Panc1 (cell line): ENCODE measurements around the gene KCTD13. TPM values are rescaled to one million over a fixed set of nuclear protein-coding genes. Genes with fewer than 3 reads are reported as not detected.

Experiments used
- ATAC-seq: fragments of 200-7000 bp; cut with Tn5 transposase; 2 replicates; pipeline ENCODE4 v1.9.1; 2020; ENCODE audit warnings: mild to moderate bottlenecking, moderate library complexity
- BruUV-seq: library from RNA; stranded (reverse); fragments of 400-500 nt; replicated peaks from 2 replicates; lab custom pipeline; 2021; lab: Mats Ljungman, UMichigan
- CTCF ChIA-PET: fragments of 300-600 bp; sonication (Branson Sonifier 250); formaldehyde crosslinking; loops from one replicate; lab custom pipeline; 2022; ENCODE audit warnings: antibody characterized with exemption; lab: Charles Lee
- POLR2A ChIA-PET: fragments of 300-600 bp; sonication (Branson Sonifier 250); formaldehyde crosslinking; loops from one replicate; lab custom pipeline; 2022; ENCODE audit warnings: antibody characterized with exemption; lab: Charles Lee
- DNase-seq: peaks from one replicate; pipeline ENCODE4 v3.0.0-alpha.2; 2010; ENCODE audit warnings: low read depth, low spot score
- H3K27ac ChIP-seq: 2 replicates; pipeline ENCODE4 v1.5.1; 2011; ENCODE audit warnings: mild to moderate bottlenecking, low read length, inconsistent platforms
- H3K27me3 ChIP-seq: fragments of 200-500 bp; sonication (Bioruptor generic); 2 replicates; pipeline ENCODE4 v1.6.0; 2014; ENCODE audit warnings: low read length, inconsistent platforms; ENCODE audit not compliant: control insufficient read depth, insufficient read depth
- H3K36me3 ChIP-seq: fragments of 200-500 bp; sonication (Bioruptor generic); 2 replicates; pipeline ENCODE4 v1.5.1; 2014; ENCODE audit warnings: inconsistent platforms, mild to moderate bottlenecking, low read length, moderate library complexity; ENCODE audit not compliant: control insufficient read depth, insufficient read depth
- H3K4me1 ChIP-seq: 2 replicates; pipeline ENCODE4 v1.5.1; 2011; ENCODE audit warnings: inconsistent platforms, mild to moderate bottlenecking, low read length, moderate library complexity; ENCODE audit not compliant: control insufficient read depth, insufficient read depth
- H3K4me3 ChIP-seq, 2 experiments: 2 replicates each; pipeline ENCODE4 v1.5.1; 2011 to 2012; ENCODE audit warnings: low read depth in 2 of 2, low read length in 2 of 2, mild to moderate bottlenecking in 2 of 2, inconsistent platforms in 1 of 2, moderate library complexity in 1 of 2
- H3K9me3 ChIP-seq: fragments of 200-500 bp; sonication (Bioruptor generic); 2 replicates; pipeline ENCODE4 v1.5.1; 2014; ENCODE audit warnings: low read depth, mild to moderate bottlenecking, inconsistent platforms, low read length, moderate library complexity; ENCODE audit not compliant: control insufficient read depth, insufficient read depth
- CTCF ChIP-seq: fragments of 450-650 bp; IDR thresholded peaks from 2 replicates; pipeline ENCODE4 v1.5.1; 2017; ENCODE audit warnings: mild to moderate bottlenecking
- POLR2AphosphoS5 ChIP-seq: IDR thresholded peaks from 2 replicates; pipeline ENCODE4 v1.6.1; 2012; ENCODE audit warnings: mild to moderate bottlenecking, low read depth, low read length, moderate library complexity
- REST ChIP-seq, 2 experiments: IDR thresholded peaks; 2 replicates each; pipeline ENCODE4 v1.6.1; 2011 to 2012; ENCODE audit warnings: low read depth in 2 of 2, control low read depth in 1 of 2, low read length in 1 of 2, mild to moderate bottlenecking in 1 of 2, moderate library complexity in 1 of 2; ENCODE audit not compliant: insufficient read depth in 1 of 2
- SIN3A ChIP-seq: IDR thresholded peaks from 2 replicates; pipeline ENCODE4 v1.6.1; 2012; ENCODE audit warnings: low read depth, mild to moderate bottlenecking, low read length, moderate library complexity, borderline replicate concordance; ENCODE audit not compliant: insufficient read depth
- TCF7L2 ChIP-seq: IDR thresholded peaks from 2 replicates; pipeline ENCODE4 v1.6.1; 2011; ENCODE audit warnings: mild to moderate bottlenecking, low read depth, low read length, inconsistent platforms
- in situ Hi-C: cut with HindIII; loops from 2 replicates; pipeline ENCODE4 v1.10.0; 2016; ENCODE audit warnings: low sequenced_read_pairs, low pct_unique_long_range_greater_than_20kb
- intact Hi-C: fragments of 100-400 bp; cut with micrococcal nuclease; formaldehyde crosslinking; loops from one replicate; pipeline ENCODE4 v1.10.0; 2022; ENCODE audit not compliant: unreplicated experiment
- total RNA-seq: library from RNA; stranded (reverse); gene quantifications from one replicate; pipeline ENCODE4 v1.2.1, GENCODE V29; 2021; ENCODE audit not compliant: unreplicated experiment

KCTD13 gene
- total RNA-seq, 1 experiment from 2014 or later = 45.7 TPM

DNA sequence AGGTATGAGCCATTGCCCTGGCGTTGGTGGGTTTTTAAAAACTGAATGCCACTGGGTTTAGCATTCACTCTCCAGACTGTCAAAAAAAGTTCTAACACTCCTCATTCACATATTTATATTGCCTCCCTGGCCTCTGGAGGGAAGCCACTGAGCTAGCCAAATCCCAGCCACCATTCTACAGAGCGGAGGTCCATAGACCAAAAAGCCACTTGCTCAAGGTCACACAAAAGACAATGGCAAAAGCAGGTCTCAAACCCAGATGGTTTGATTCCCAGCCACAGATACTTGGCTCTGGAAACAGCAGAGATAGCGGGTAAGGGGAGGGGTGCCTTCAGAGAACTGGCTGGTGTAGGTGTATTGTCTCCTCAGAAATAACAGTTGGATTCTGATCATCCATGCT is 45.0 kb downstream of the KCTD13 start:
- ChIA-PET POLR2A (no interaction called here), CTCF (interaction anchor here (0.5 to 0.6 kb wide), 2 partner anchors 33 to 110 kb away, joined by 3 to 4 read pairs; no protein-coding TSS in a partner anchor)

DNA sequence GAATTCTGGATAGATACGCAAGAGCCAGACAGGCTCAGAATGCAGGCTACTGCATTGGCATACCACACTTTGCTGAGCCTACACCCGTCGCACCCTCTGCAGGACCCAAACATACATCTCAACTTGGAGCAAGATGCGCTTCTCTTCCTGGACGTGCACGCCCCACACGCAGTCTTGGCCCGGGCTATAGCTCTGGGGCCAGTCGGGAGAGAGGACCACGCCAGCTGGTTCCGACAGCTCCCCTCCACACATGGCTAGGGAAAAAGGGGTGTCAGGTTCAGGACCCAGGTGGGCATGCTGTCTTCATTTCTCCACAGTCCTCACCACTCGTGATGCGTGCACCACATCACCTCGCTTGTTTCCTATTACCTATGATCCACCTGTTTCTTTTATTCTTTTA is 47.9 kb downstream of the KCTD13 start:
- intact Hi-C loops (no loop called here), in situ Hi-C loops (no loop called here)
- ChIA-PET POLR2A (interaction anchor here (0.7 kb wide), 1 partner anchor 22 kb away, joined by 7 read pairs; the partner anchor contains the start of gene ASPHD1), CTCF (interaction anchor here (0.7 kb wide), 1 partner anchor 29 kb away, joined by 4 read pairs; no protein-coding TSS in a partner anchor)
- H3K4me1 ChIP-seq = no peaks in the 10 kb centered on the region
- no peaks in the 10 kb centered on the region for H3K27me3 ChIP-seq
- H3K36me3 ChIP-seq = no peaks in the 10 kb centered on the region
- BruUV-seq = no TSS peak
- TF ChIP-seq CTCF = no peak
- no peak for TF ChIP-seq POLR2AphosphoS5
- no peak for TF ChIP-seq TCF7L2
- no peak for TF ChIP-seq SIN3A
- TF ChIP-seq REST (IDR thresholded peaks at IDR 0.05; ENCODE audit: insufficient read depth in 1 of 2, low read depth in 2 of 2, low read length in 1 of 2) = no peak
- H3K9me3 ChIP-seq = no peaks in the 10 kb centered on the region
- H3K27ac ChIP-seq = no peak overlapping the region
- ATAC-seq (0 out of 2 replicates have a peak, but pooled peaks have one; percentile 28), DNase-seq (no peak)
- H3K4me3 ChIP-seq = no peak overlapping the region

More for the DNA sequence above, 45.0 kb downstream of the KCTD13 start:
- no TSS peak for BruUV-seq
- Histone ChIP-seq H3K4me1 (no peaks in the 10 kb centered on the region), H3K27ac (no peak overlapping the region), H3K36me3 (no peaks in the 10 kb centered on the region), H3K27me3 (no peaks in the 10 kb centered on the region), H3K9me3 (no peaks in the 10 kb centered on the region), H3K4me3 (no peak overlapping the region)
- intact Hi-C loops = no loop called here
- no peak for DNase-seq
- TF ChIP-seq REST (IDR thresholded peaks at IDR 0.05; ENCODE audit: insufficient read depth in 1 of 2, low read depth in 2 of 2, low read length in 1 of 2) = no peak
- no peak for TF ChIP-seq SIN3A
- no peak for TF ChIP-seq POLR2AphosphoS5
- TF ChIP-seq CTCF = no peak
- no peak for TF ChIP-seq TCF7L2
- ATAC-seq = no peak
- in situ Hi-C loops = no loop called here
